MM.1S (cell line): ENCODE results near the gene ABTB2.

Source experiments
- DNase-seq: peaks from one replicate; pipeline ENCODE4 v3.0.0-alpha.2; 2015
- H2AFZ ChIP-seq: fragments of 300-600 bp; sonication (generic); 2 replicates; pipeline ENCODE4 v1.6.0; 2016; ENCODE audit warnings: antibody characterized with exemption, low read length
- H3F3A ChIP-seq: fragments of 300-600 bp; sonication (generic); 2 replicates; pipeline ENCODE4 v1.6.1; 2016; ENCODE audit warnings: mild to moderate bottlenecking, antibody characterized with exemption, low read length, moderate library complexity, mixed read lengths; ENCODE audit not compliant: insufficient read depth
- H3K27ac ChIP-seq: fragments of 300-600 bp; sonication (generic); 2 replicates; pipeline ENCODE4 v1.5.1; 2016; ENCODE audit warnings: mild to moderate bottlenecking, low read length
- H3K27me3 ChIP-seq: fragments of 300-600 bp; sonication (generic); replicated peaks from 2 replicates; pipeline ENCODE4 v1.6.0; 2016; ENCODE audit warnings: low read length; ENCODE audit not compliant: insufficient read depth
- H3K36me3 ChIP-seq: fragments of 300-600 bp; sonication (generic); replicated peaks from 2 replicates; pipeline ENCODE4 v1.6.1; 2016; ENCODE audit warnings: mild to moderate bottlenecking, low read length, mixed read lengths; ENCODE audit not compliant: insufficient read depth
- H3K4me1 ChIP-seq: fragments of 300-600 bp; sonication (generic); 2 replicates; pipeline ENCODE4 v1.6.1; 2016; ENCODE audit warnings: low read length, mixed read lengths
- H3K4me2 ChIP-seq: fragments of 300-600 bp; sonication (generic); 2 replicates; pipeline ENCODE4 v1.6.0; 2016; ENCODE audit warnings: low read depth, low read length
- H3K4me3 ChIP-seq: fragments of 300-600 bp; sonication (generic); 2 replicates; pipeline ENCODE4 v1.5.1; 2016; ENCODE audit warnings: low read length, mixed read lengths
- H3K79me2 ChIP-seq: fragments of 300-600 bp; sonication (generic); 2 replicates; pipeline ENCODE4 v1.6.1; 2016; ENCODE audit warnings: mixed run types, low read length, mixed read lengths
- H3K9ac ChIP-seq: fragments of 300-600 bp; sonication (generic); 2 replicates; pipeline ENCODE4 v1.6.1; 2016; ENCODE audit warnings: low read length, mixed read lengths
- H3K9me2 ChIP-seq: fragments of 300-600 bp; sonication (generic); replicated peaks from 2 replicates; pipeline ENCODE4 v1.6.1; 2016; ENCODE audit warnings: mild to moderate bottlenecking, low read length, mixed read lengths; ENCODE audit not compliant: insufficient read depth
- H3K9me3 ChIP-seq: fragments of 300-600 bp; sonication (generic); replicated peaks from 2 replicates; pipeline ENCODE4 v1.6.1; 2016; ENCODE audit warnings: mild to moderate bottlenecking, low read length, mixed read lengths; ENCODE audit not compliant: insufficient read depth
- H4K20me1 ChIP-seq: fragments of 300-600 bp; sonication (generic); 2 replicates; pipeline ENCODE4 v1.6.1; 2016; ENCODE audit warnings: mild to moderate bottlenecking, low read length, moderate library complexity, mixed read lengths; ENCODE audit not compliant: insufficient read depth
- CTCF ChIP-seq: fragments of 300-600 bp; sonication (generic); IDR thresholded peaks from 2 replicates; pipeline ENCODE4 v1.5.1; 2016; ENCODE audit warnings: antibody characterized with exemption, low read length, mixed read lengths
- EZH2 ChIP-seq: fragments of 300-600 bp; sonication (generic); optimal IDR thresholded peaks from 2 replicates; pipeline ENCODE3; 2017; ENCODE audit warnings: low read depth, mild to moderate bottlenecking, antibody characterized with exemption, low read length, mixed read lengths
- EZH2phosphoT487 ChIP-seq: fragments of 300-600 bp; sonication (generic); IDR thresholded peaks from 2 replicates; pipeline ENCODE4 v1.6.1; 2018; ENCODE audit warnings: antibody characterized with exemption, low read length

The ABTB2 gene

DNA sequence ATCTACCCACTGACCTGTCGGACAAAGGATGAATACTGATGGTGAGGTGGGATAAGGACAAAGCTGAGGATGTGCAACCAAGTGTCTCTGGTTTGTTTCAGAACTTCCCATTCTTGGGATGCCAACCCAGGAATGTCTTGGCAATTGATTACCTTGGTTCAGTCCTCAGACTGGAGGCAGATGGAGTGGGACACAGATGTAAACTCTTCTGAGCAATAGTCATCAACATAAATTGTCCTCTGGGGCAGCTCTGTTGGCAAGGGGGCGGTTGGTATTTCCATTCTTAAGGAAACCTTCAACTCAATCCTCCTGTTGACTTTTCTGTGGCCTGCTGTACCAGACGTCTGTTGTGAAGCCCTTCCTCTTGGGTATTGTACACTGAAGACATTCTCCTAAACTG, 6.8 kb downstream of the ABTB2 start:
- Histone ChIP-seq H3K4me1 (no peaks in the 10 kb centered on the region), H3K27me3 (peaks cover 6% of the 10 kb centered on the region), H3K9me2 (no peaks in the 10 kb centered on the region), H3F3A (no peaks in the 10 kb centered on the region), H3K36me3 (no peaks in the 10 kb centered on the region), H3K4me3 (no peak overlapping the region), H3K9ac (no peak overlapping the region), H4K20me1 (no peaks in the 10 kb centered on the region), H3K79me2 (no peaks in the 10 kb centered on the region), H3K27ac (no peak overlapping the region), H3K9me3 (no peaks in the 10 kb centered on the region), H3K4me2 (no peak overlapping the region), H2AFZ (no peak overlapping the region)
- DNase-seq, result no peak
- TF ChIP-seq CTCF (no peak), EZH2phosphoT487 (no peak), EZH2 (no peak)

DNA sequence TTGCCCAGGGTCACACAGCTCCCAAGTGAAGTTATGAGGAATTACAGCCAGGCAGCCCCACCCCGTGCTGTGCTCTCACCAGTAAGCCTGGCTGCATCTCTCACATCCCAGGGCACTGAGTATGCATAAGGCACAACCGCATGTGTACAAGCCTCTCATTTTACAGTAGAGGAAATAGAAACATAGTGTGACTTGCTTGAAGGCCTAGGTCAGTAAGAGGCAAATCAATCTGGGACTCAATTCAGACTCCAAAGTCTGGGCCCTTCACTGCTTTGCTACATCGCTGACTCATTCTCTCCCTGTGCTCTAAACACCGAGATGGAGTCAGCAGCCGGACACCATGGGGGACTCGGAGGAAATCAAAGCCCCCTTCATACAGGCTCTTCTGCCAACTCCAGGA, 7.9 kb downstream of the ABTB2 start:
- Histone ChIP-seq H3K27ac (no peak overlapping the region), H3K9ac (no peak overlapping the region), H3F3A (no peaks in the 10 kb centered on the region), H3K79me2 (no peaks in the 10 kb centered on the region), H3K36me3 (no peaks in the 10 kb centered on the region), H3K9me3 (no peaks in the 10 kb centered on the region), H3K4me2 (no peak overlapping the region), H3K4me3 (no peak overlapping the region), H3K4me1 (no peaks in the 10 kb centered on the region), H2AFZ (no peak overlapping the region), H3K27me3 (no peaks in the 10 kb centered on the region), H3K9me2 (no peaks in the 10 kb centered on the region), H4K20me1 (no peaks in the 10 kb centered on the region)
- TF ChIP-seq EZH2, result no peak
- no peak for TF ChIP-seq CTCF
- no peak for TF ChIP-seq EZH2phosphoT487
- DNase-seq, result no peak

- H3K4me3 ChIP-seq, result no peak overlapping the region
- no peak for TF ChIP-seq EZH2
- TF ChIP-seq EZH2phosphoT487, result no peak
- TF ChIP-seq CTCF, result no peak
- no peak overlapping the region for H2AFZ ChIP-seq
- no peaks in the 10 kb centered on the region for H3K9me2 ChIP-seq
- no peaks in the 10 kb centered on the region for H3K9me3 ChIP-seq
- H3K9ac ChIP-seq, result no peak overlapping the region
- H3K27me3 ChIP-seq, result no peaks in the 10 kb centered on the region
- no peaks in the 10 kb centered on the region for H3K79me2 ChIP-seq
- H3K4me2 ChIP-seq, result no peak overlapping the region
- H3K27ac ChIP-seq, result no peak overlapping the region
- no peaks in the 10 kb centered on the region for H3K4me1 ChIP-seq
- H4K20me1 ChIP-seq, result no peaks in the 10 kb centered on the region
- H3K36me3 ChIP-seq, result no peaks in the 10 kb centered on the region
- no peaks in the 10 kb centered on the region for H3F3A ChIP-seq
- no peak for DNase-seq
These were observed 8.9 kb downstream of the ABTB2 start for GRCh38 chr11:34348919-34349318.
